ENCODE measurements around the gene UBP1.
A peak's percentile ranks its signal among the peaks of the same experiment; 100 is the strongest.
"Not testable (repeated sequence)": the region's sequence is repeated elsewhere in the genome, so short reads cannot be mapped to it uniquely, and the experiment has no call there.

UBP1 gene

GRCh38 chr3:33437556-33438283, 2.5 kb downstream of the UBP1 start:
- DNase-seq (ENCODE audit: low read depth, low spot score), result no peak

DNA sequence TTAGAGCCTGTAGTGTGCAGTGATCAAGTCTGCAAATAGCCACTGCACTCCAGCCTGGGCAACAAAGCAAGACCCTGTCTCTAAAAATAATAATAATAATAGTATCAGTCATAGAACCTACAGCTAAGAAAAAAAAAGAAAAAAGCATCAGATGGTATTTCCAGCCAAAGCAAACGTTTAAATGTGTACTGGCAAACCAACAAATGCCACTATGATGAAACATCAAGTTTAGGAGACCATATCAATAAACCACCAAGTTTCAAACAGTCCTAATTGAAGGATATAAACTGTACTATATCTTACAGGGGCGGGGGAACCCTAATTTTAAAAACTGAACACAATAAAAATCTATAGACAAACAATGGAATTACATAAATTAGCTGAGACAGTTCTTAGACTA, 6.4 kb downstream of the UBP1 start:
- no peak for DNase-seq (ENCODE audit: low read depth, low spot score)

DNA sequence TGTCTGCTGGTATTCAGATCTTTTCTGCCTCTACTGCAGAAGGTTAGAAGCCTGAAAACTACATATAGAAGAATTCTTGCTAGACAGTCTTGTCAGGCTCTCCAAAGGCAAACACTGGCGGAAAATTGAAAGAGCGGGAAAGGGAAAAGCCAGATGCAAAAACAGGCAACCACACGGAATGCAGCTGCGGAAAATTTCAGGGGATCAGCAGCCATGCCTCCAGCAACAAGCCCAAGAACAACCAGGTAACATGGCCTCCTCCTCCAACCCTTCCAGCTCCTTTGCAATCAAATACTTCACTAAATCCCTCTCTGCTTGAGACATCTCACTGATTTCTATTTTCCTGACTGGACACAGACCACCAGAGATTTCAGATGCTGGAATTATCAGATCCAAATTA, 9.6 kb downstream of the UBP1 start:
- DNase-seq (ENCODE audit: low read depth, low spot score), result no peak

DNA sequence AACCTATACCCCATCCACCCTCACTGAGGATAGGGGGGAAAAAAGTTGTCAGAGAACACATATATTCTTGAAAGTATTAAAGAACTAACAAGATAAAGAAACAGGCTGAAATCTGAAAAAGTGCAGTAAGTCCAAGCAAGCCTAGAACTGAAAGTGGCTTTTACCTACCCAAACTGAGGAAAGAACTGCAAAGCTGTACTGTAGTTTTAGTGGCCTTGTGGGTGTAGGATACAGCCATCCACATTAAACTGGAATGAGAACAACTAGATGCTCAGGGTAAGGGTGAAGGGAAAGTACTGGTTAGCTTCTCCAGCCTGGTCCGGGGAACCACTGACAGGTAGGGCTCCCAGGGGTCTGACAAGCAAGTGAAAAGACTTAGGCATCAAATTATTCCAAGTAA, 10.1 kb downstream of the UBP1 start:
- DNase-seq (ENCODE audit: low read depth, low spot score), result no peak

GRCh38 chr3:33429306-33429705, 10.9 kb downstream of the UBP1 start:
- not testable (repeated sequence) for DNase-seq (ENCODE audit: low read depth, low spot score)

GRCh38 chr3:33428734-33429133, 11.5 kb downstream of the UBP1 start:
- no peak for DNase-seq (ENCODE audit: low read depth, low spot score)

GRCh38 chr3:33426630-33427317, 13.4 kb downstream of the UBP1 start:
- DNase-seq (ENCODE audit: low read depth, low spot score), result no peak

GRCh38 chr3:33426068-33426467, 14.1 kb downstream of the UBP1 start:
- DNase-seq (ENCODE audit: low read depth, low spot score), result peak; percentile 75

GRCh38 chr3:33425453-33425852, 14.8 kb downstream of the UBP1 start:
- no peak for DNase-seq (ENCODE audit: low read depth, low spot score)

DNA sequence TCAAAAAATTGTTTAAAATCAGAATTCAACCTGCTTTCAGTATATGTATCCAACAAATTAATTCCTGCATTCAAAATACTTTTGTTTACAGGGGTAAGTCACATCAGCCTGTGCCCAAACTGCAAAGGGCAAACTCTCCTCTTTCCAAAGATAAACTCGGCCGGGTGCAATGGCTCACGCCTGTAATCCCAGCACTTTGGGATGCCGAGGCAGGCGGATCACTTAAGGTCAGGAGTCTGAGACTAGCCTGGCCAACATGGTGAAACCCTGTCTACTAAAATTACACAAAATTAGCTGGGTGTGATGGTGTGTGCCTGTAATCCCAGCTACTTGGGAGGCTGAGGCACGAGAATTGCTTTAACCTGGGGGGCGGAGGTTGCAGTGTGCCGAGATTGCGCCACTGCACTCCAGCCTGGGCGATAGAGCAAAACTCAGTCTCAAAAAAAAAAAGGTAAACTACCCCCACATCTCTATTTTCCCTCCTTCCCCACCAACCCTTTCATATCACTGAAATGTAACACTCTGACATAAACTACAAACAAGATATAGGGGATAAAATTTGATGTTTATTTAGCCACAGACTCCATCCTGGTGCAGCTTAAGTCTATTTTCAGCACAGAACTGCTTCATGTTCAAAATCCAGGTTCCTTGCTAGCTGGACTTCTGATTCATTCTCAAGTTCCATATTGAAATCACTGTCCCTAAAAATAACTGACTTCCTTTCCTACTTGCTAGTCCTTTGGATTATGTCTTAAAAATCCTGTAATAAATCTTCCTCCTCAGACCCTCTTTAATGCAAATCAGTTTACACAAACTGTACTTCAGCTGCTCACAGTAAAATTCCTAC, 15.4 kb downstream of the UBP1 start:
- no peak for DNase-seq (ENCODE audit: low read depth, low spot score)

DNA sequence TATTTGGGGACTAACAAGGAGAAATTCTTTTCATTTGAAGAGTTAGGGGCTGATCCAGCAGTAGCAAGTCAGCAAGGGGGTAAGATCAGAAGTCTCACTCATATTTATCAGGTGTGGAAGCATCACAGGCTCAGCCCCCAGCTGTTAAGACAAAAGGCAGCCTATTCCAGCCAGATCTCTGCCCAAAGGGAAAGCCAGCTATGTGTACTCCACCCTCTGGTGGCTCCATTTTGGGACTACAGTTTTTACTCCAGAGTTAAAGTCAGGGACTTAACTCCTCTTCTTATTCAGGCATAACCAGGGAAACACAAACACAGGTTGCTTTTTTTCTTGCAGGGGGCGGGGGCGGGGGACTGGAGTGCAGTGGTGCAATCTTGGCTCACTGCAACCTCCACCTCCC, 19.2 kb downstream of the UBP1 start:
- no peak for DNase-seq (ENCODE audit: low read depth, low spot score)

GRCh38 chr3:33419948-33420347, 20.3 kb downstream of the UBP1 start:
- no peak for DNase-seq (ENCODE audit: low read depth, low spot score)

GRCh38 chr3:33417066-33417673, 23.0 kb downstream of the UBP1 start:
- no peak for DNase-seq (ENCODE audit: low read depth, low spot score)

- DNase-seq (ENCODE audit: low read depth, low spot score), result not testable (repeated sequence)
Observed at GRCh38 chr3:33410816-33411215, 29.4 kb downstream of the UBP1 start.

DNA sequence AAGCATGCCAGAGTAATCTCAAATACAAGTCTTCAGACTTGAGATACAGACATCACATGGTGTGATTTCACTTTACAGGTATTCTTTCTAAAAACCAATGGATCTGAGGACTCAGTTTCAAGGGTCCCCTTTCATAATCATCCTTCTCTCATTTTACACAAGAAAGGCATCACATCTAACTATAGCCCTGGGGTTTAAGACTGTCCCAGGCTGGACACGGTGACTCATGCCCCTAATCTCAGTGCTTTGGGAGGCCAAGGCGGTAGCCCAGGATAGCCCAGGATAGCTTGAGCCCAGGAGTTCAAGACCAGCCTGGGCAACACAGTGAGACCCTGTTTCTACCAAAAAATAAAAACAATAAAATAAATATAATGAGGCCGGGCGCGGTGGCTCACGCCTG, 36.4 kb downstream of the UBP1 start:
- no peak for DNase-seq (ENCODE audit: low read depth, low spot score)

DNA sequence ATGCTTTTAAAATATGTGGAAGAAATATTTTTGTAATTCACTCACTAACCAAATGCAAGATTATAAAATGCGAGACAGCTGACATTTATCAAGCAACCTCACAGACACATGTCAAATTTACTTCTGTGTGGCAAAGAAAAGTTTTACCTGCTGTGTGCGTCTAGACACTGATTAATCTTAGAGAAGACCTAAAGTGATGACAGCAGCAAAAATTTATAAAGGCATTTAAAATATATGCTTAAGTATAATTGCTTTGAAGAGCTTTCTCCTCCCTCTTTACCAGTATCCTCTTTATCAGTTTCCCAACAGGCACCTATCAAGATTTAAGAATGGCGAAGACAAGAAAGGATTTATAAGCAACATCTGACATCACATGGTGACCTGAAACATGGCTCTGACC, 37.3 kb downstream of the UBP1 start:
- no peak for DNase-seq (ENCODE audit: low read depth, low spot score)

- DNase-seq (ENCODE audit: low read depth, low spot score), result no peak
Observed at GRCh38 chr3:33401781-33402180, 38.4 kb downstream of the UBP1 start.

GRCh38 chr3:33398410-33398809, 41.8 kb downstream of the UBP1 start:
- no peak for DNase-seq (ENCODE audit: low read depth, low spot score)

DNA sequence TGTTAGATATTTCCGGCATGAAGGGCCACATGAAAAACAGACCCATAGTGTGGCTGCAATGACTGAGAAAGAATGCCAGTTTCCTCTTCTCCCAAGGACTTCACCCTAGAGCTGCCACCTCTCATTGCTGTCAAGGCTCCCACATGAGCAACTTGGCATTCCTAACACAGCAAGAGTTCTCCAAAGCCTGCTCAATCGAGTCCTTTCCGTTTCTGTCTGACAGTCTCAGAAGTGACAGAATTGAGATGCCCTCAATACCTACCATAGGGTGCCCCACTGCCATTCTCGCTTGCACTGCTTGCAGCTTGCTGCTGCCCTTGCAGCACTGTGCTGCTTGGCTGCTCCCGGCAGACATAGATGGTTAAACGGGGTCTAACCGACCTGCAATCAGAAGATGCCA, 44.3 kb downstream of the UBP1 start:
- DNase-seq (ENCODE audit: low read depth, low spot score), result no peak

DNA sequence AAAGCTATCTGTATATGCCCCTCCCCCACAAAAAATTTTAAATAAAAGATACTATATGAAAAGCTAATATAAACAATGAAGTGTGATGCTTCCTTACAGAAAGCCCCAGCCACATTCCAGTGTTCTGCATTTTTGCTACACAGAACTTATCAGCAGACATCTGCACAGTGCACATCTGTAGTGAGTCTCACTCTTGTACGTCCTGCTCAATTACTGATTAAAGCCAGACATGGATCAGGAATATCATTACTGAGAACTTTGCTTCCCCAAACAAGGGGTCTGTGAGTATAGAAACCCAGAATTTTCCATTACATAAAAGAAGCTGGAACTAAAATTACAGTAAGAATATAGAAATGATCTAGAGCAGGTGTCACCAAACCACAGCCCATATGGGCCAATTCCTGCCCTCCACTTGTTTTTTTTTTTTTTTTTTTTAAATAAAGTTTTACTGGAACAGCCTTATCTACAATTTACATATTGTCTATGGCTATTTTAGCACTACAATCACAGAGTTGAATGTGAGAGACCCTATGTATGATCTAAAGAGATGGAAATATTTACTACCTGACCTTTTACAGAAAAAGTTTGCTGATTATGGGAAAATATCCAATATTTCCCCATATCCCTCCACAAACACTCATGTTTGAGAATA, 45.7 kb downstream of the UBP1 start:
- DNase-seq (ENCODE audit: low read depth, low spot score), result no peak

GRCh38 chr3:33392703-33393125, 47.5 kb downstream of the UBP1 start:
- no peak for DNase-seq (ENCODE audit: low read depth, low spot score)

DNA sequence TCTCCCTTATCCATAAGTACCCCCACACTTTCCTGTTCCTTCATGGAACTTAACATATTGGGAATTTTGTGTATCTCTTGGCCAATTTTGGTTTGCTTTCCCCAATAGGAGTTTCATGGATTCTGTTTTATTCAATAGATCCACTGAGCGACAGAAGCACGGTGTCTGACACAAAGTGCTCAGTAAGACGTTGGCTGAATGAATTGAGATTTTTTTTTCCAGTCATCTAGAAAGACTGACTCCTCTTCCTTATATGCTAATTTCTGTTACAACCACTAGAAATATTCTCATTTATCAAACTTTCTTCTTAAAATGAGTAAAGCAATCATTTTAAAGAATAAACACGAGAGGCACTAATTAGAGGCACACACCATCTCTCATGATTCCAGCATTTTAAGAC, 48.1 kb downstream of the UBP1 start:
- DNase-seq (ENCODE audit: low read depth, low spot score), result no peak
